Panc1 (cell line): Measurements from ENCODE around the gene LBH. TPM values are rescaled to one million over a fixed set of nuclear protein-coding genes. Genes with fewer than 3 reads are reported as not detected.

Experiments
- ATAC-seq: fragments of 200-7000 bp; cut with Tn5 transposase; 2 replicates; pipeline ENCODE4 v1.9.1; 2020; ENCODE audit warnings: mild to moderate bottlenecking, moderate library complexity
- BruUV-seq: library from RNA; stranded (reverse); fragments of 400-500 nt; replicated peaks from 2 replicates; lab custom pipeline; 2021; lab: Mats Ljungman, UMichigan
- CTCF ChIA-PET: fragments of 300-600 bp; sonication (Branson Sonifier 250); formaldehyde crosslinking; loops from one replicate; lab custom pipeline; 2022; ENCODE audit warnings: antibody characterized with exemption; lab: Charles Lee
- POLR2A ChIA-PET: fragments of 300-600 bp; sonication (Branson Sonifier 250); formaldehyde crosslinking; loops from one replicate; lab custom pipeline; 2022; ENCODE audit warnings: antibody characterized with exemption; lab: Charles Lee
- DNase-seq: peaks from one replicate; pipeline ENCODE4 v3.0.0-alpha.2; 2010; ENCODE audit warnings: low read depth, low spot score
- H3K27ac ChIP-seq: 2 replicates; pipeline ENCODE4 v1.5.1; 2011; ENCODE audit warnings: mild to moderate bottlenecking, low read length, inconsistent platforms
- H3K27me3 ChIP-seq: fragments of 200-500 bp; sonication (Bioruptor generic); 2 replicates; pipeline ENCODE4 v1.6.0; 2014; ENCODE audit warnings: low read length, inconsistent platforms; ENCODE audit not compliant: control insufficient read depth, insufficient read depth
- H3K36me3 ChIP-seq: fragments of 200-500 bp; sonication (Bioruptor generic); 2 replicates; pipeline ENCODE4 v1.5.1; 2014; ENCODE audit warnings: inconsistent platforms, mild to moderate bottlenecking, low read length, moderate library complexity; ENCODE audit not compliant: control insufficient read depth, insufficient read depth
- H3K4me1 ChIP-seq: 2 replicates; pipeline ENCODE4 v1.5.1; 2011; ENCODE audit warnings: inconsistent platforms, mild to moderate bottlenecking, low read length, moderate library complexity; ENCODE audit not compliant: control insufficient read depth, insufficient read depth
- H3K4me3 ChIP-seq, 2 experiments: 2 replicates each; pipeline ENCODE4 v1.5.1; 2011 to 2012; ENCODE audit warnings: low read depth in 2 of 2, low read length in 2 of 2, mild to moderate bottlenecking in 2 of 2, inconsistent platforms in 1 of 2, moderate library complexity in 1 of 2
- H3K9me3 ChIP-seq: fragments of 200-500 bp; sonication (Bioruptor generic); 2 replicates; pipeline ENCODE4 v1.5.1; 2014; ENCODE audit warnings: low read depth, mild to moderate bottlenecking, inconsistent platforms, low read length, moderate library complexity; ENCODE audit not compliant: control insufficient read depth, insufficient read depth
- POLR2AphosphoS5 ChIP-seq: IDR thresholded peaks from 2 replicates; pipeline ENCODE4 v1.6.1; 2012; ENCODE audit warnings: mild to moderate bottlenecking, low read depth, low read length, moderate library complexity
- SIN3A ChIP-seq: IDR thresholded peaks from 2 replicates; pipeline ENCODE4 v1.6.1; 2012; ENCODE audit warnings: low read depth, mild to moderate bottlenecking, low read length, moderate library complexity, borderline replicate concordance; ENCODE audit not compliant: insufficient read depth
- TCF7L2 ChIP-seq: IDR thresholded peaks from 2 replicates; pipeline ENCODE4 v1.6.1; 2011; ENCODE audit warnings: mild to moderate bottlenecking, low read depth, low read length, inconsistent platforms
- in situ Hi-C: cut with HindIII; loops from 2 replicates; pipeline ENCODE4 v1.10.0; 2016; ENCODE audit warnings: low sequenced_read_pairs, low pct_unique_long_range_greater_than_20kb
- intact Hi-C: fragments of 100-400 bp; cut with micrococcal nuclease; formaldehyde crosslinking; loops from one replicate; pipeline ENCODE4 v1.10.0; 2022; ENCODE audit not compliant: unreplicated experiment
- total RNA-seq: library from RNA; stranded (reverse); gene quantifications from one replicate; pipeline ENCODE4 v1.2.1, GENCODE V29; 2021; ENCODE audit not compliant: unreplicated experiment
- TF ChIP-seq, protein P1 (sequence below), 2 experiments: IDR thresholded peaks; 2 replicates each; pipeline ENCODE4 v1.6.1; 2011 to 2012; ENCODE audit warnings: low read depth in 2 of 2, control low read depth in 1 of 2, low read length in 1 of 2, mild to moderate bottlenecking in 1 of 2, moderate library complexity in 1 of 2; ENCODE audit not compliant: insufficient read depth in 1 of 2
- TF ChIP-seq, protein P2 (sequence below): fragments of 450-650 bp; IDR thresholded peaks from 2 replicates; pipeline ENCODE4 v1.5.1; 2017; ENCODE audit warnings: mild to moderate bottlenecking

The LBH gene
- total RNA-seq, 1 experiment from 2014 or later = 2.2 TPM

DNA sequence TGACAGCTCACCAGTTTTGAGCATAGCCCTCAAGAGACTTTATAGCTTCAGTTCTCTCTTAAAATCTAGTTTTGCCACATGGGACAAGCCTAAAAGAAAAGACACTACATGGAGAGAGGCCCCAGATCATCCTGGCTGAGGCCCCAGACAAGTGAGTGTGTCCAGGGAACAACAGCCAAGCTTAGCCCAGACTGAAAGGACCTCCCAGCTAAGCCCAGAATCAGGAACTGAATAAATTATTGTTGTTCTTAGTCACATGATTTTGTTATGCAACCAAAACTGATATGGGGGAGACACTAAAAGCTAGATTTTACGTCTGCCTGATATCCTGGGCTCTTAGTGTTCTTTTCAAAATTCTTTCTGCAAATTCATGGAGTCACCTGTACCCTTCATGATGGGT, 29.3 kb upstream of the LBH start:
- ATAC-seq (no peak), DNase-seq (no peak)
- peaks cover 5% of the 10 kb centered on the region for H3K27me3 ChIP-seq
- no peak for TF ChIP-seq TCF7L2
- TF ChIP-seq SIN3A = no peak
- TF ChIP-seq, protein P1, sequence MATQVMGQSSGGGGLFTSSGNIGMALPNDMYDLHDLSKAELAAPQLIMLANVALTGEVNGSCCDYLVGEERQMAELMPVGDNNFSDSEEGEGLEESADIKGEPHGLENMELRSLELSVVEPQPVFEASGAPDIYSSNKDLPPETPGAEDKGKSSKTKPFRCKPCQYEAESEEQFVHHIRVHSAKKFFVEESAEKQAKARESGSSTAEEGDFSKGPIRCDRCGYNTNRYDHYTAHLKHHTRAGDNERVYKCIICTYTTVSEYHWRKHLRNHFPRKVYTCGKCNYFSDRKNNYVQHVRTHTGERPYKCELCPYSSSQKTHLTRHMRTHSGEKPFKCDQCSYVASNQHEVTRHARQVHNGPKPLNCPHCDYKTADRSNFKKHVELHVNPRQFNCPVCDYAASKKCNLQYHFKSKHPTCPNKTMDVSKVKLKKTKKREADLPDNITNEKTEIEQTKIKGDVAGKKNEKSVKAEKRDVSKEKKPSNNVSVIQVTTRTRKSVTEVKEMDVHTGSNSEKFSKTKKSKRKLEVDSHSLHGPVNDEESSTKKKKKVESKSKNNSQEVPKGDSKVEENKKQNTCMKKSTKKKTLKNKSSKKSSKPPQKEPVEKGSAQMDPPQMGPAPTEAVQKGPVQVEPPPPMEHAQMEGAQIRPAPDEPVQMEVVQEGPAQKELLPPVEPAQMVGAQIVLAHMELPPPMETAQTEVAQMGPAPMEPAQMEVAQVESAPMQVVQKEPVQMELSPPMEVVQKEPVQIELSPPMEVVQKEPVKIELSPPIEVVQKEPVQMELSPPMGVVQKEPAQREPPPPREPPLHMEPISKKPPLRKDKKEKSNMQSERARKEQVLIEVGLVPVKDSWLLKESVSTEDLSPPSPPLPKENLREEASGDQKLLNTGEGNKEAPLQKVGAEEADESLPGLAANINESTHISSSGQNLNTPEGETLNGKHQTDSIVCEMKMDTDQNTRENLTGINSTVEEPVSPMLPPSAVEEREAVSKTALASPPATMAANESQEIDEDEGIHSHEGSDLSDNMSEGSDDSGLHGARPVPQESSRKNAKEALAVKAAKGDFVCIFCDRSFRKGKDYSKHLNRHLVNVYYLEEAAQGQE (IDR thresholded peaks at IDR 0.05; ENCODE audit: insufficient read depth in 1 of 2, low read depth in 2 of 2, low read length in 1 of 2) = no peak
- TF ChIP-seq, protein P2, sequence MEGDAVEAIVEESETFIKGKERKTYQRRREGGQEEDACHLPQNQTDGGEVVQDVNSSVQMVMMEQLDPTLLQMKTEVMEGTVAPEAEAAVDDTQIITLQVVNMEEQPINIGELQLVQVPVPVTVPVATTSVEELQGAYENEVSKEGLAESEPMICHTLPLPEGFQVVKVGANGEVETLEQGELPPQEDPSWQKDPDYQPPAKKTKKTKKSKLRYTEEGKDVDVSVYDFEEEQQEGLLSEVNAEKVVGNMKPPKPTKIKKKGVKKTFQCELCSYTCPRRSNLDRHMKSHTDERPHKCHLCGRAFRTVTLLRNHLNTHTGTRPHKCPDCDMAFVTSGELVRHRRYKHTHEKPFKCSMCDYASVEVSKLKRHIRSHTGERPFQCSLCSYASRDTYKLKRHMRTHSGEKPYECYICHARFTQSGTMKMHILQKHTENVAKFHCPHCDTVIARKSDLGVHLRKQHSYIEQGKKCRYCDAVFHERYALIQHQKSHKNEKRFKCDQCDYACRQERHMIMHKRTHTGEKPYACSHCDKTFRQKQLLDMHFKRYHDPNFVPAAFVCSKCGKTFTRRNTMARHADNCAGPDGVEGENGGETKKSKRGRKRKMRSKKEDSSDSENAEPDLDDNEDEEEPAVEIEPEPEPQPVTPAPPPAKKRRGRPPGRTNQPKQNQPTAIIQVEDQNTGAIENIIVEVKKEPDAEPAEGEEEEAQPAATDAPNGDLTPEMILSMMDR = no peak
- TF ChIP-seq POLR2AphosphoS5 = no peak
- no peaks in the 10 kb centered on the region for H3K4me1 ChIP-seq
- intact Hi-C loops = no loop called here
- POLR2A ChIA-PET = no interaction called here
- in situ Hi-C loops = no loop called here
- H3K36me3 ChIP-seq = no peaks in the 10 kb centered on the region
- BruUV-seq = no TSS peak
- H3K27ac ChIP-seq = no peak overlapping the region
- CTCF ChIA-PET = no interaction called here
- no peak overlapping the region for H3K4me3 ChIP-seq
- H3K9me3 ChIP-seq = no peaks in the 10 kb centered on the region

DNA sequence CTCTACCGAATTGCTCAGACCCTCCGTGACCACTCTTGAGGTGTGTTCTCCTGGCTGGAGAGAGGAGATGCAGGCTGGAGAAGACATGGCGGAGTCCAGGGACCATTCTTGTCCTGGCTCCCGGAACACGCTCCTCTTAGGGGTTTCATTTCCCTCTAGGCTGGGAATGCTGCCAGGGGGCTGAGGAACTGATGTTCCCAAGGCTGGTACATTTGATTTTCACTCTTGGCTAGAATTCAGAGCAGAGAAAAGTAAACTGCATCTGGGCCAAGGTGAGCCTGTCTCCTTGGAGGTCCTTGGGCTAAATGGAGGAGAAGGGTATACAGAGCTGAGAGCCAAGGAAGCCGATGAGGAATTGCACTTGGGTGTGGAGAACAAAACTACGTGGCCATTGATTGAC, 28.2 kb upstream of the LBH start:
- Histone ChIP-seq H3K4me3 (no peak overlapping the region), H3K4me1 (no peaks in the 10 kb centered on the region), H3K27me3 (peaks cover 5% of the 10 kb centered on the region), H3K27ac (no peak overlapping the region), H3K9me3 (no peaks in the 10 kb centered on the region), H3K36me3 (no peaks in the 10 kb centered on the region)
- ATAC-seq = no peak
- ChIA-PET CTCF (interaction anchor here (0.6 kb wide), 1 partner anchor 38 kb away, joined by 3 read pairs; no protein-coding TSS in a partner anchor), POLR2A (no interaction called here)
- intact Hi-C loops (no loop called here), in situ Hi-C loops (no loop called here)
- BruUV-seq = no TSS peak
- TF ChIP-seq, protein P1 (IDR thresholded peaks at IDR 0.05; ENCODE audit: insufficient read depth in 1 of 2, low read depth in 2 of 2, low read length in 1 of 2) = no peak
- TF ChIP-seq TCF7L2 = no peak
- no peak for TF ChIP-seq POLR2AphosphoS5
- no peak for TF ChIP-seq SIN3A
- TF ChIP-seq, protein P2 = no peak
- DNase-seq = no peak
